D341Med (cell line): ENCODE measurements around the gene HOXD10.
A peak's percentile ranks its signal among the peaks of the same experiment; 100 is the strongest.

Source experiments
- DNase-seq: peaks from one replicate; pipeline ENCODE4 v3.0.0; 2012; ENCODE audit warnings: low spot score

Gene HOXD10

DNA sequence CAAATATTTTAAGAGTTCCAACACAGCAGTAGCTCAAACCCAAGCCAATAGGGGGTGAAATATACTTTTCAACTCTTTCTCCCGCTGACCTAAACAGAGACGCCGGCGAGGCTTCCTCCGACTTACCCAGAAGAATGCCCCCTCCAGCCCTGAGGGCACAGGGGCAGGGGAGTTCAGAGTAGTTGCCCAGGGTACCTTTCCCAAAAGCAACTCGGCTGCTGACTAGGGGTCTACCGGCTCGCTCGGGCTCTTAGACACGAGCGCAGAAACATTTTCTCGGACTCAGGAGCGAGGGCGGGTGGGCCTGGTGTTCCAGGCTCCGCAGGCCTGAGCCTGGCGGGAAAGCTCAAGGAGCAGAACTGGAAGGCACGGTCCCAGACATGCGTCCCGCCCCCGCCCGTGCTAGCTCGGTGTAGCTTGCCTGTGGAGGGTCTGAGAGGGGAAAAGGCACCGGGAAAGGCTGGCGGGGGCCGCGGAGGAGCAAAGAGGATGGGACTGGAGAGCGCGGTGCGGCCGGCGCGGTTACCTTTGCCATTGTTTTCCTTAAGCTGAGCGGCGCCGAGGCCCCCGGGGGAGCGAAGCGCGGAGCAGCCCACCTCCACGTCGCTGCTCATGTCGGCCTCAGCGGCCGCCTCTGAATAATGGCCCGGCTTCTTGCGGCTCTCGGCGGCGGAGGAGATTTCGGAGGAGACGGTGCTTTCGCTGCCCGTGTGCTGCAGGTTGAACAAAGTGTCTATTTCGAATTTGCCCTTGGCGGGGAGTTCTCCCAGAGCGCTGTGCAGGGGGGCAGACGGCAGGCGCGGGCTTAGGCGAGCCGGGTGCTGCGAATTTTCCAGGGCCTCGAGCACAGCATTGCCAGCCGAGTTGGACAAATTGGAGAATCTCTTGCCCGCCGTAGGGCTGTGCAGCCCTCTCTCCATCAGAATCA lies 33.5 kb upstream of the HOXD10 start:
- no peak for DNase-seq

DNA sequence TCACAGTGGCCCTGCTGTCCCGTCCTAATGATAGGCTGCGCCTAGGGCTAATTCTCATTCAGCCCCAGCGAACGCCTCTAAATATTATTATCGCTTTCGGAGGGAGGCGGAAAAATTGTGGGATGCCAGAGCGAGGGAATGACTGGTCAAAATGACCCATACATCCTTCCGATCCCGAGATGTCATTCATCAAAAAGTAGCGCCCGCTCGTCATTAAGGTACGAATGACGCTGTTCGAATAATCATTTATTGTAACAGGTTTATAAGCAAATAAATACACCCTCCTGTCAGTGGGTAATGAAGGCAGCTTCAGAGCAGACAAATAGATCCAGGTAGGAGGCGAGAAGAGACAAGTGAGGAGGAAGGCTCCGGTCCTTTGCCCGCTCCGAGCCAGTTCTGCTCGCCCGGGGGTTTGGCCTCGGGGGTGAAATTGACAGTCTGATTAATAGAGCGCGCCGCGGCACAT lies 32.7 kb upstream of the HOXD10 start, which contains the start of gene EVX2:
Gene EVX2 (minus strand): TSS at position 167 of the 466 bp plus-strand sequence. CDS start 186 bp downstream, outside the sequence.
- no peak for DNase-seq

DNA sequence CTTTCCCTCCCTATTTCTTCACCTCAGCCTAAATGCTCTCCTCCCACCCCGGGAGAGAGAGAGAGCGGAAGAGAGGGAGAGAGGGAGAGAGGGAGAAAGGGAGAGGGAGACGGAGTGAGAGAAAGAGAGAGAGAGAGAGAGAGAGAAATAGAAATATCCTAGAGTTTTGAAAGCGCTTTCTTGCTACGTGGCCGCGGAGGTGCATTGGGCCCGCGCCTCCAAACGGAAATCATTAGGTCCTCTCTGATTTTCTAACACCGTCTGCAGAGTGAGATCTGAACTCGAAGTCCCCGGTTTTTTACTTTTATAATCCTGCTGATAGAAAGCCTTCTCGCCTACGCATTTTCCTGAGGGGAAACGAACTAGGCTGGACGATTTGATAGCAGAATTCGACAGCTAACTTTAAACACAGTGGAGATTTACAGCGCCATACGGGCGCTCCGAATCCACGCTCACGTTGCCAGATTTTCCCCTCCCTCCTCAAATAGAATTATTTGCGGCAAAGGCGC lies 31.9 kb upstream of the HOXD10 start:
- DNase-seq, result no peak

DNA sequence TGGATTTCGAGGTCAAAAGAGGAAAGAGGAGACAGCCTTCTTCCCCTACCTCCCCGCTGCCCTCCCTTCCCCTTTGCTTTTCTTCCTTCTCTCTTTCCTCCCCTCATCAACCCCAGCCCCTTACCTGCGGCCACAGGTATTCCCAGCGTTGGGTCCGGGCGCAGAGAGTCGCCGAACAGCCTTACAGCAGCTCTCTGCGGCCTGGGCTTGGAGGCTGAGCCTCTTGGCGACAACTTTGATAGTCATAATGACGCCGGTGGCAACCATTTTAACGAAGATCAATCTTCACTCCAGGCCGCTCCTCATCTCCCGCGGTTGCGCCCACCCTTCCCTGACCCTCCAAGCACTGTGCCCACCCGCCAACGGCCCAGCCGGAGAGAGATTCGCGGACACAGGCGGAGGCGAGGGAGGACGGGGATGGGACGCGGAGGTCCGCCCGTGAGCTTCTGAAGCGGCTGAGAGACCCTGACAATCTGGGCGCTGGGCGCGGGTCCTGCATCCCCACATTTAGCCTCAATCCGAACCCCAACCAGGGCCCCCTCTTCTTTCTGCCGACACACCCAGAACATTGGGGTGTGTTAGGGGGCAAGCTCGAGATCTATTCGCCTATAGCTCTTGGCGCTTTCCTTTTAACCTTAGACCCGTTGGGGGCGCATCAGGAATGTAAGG lies 31.3 kb upstream of the HOXD10 start:
- no peak for DNase-seq

DNA sequence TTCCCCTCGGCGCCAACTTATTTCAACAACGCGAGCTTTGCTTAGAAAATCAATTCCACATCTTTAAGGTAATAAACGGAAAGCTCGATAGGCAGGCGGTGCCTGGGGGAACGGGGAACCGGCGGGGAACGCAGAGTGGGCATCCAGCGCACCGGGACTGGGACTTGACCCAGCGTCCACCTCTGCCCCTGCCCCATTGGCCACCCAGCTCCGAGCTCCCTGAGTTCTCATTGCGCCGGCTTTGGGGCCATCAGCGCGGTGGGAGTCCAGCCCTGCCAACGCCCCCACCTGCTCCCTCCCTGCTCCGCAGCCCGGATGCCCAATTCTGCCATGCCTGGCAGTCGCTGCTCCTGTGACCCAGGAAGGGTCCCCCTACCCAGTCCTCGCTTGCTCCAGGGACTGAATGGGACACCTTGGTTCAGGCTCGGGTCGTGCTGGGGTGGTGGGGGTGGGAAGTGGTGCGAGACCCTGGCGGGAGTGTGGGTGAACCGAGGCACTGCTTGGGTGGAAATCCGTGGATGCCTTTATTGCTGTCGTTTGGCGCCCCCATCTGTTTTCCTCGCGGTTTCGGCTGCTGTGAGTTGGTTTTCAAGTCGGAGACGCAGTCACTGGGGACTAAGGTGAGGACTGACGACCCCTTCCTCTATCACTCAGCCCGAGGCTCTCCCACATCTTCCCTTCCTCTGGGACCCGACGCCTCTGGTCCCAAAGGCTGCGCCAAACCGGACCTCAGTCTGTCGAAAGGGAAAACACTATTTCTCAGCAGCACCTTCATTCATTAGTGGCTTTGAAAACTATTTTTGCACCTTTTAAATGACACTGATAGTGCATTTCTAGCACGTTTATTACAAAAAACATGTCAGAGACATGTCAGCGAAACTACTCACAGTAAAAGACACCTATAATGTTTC lies 30.5 kb upstream of the HOXD10 start:
- DNase-seq, result no peak

DNA sequence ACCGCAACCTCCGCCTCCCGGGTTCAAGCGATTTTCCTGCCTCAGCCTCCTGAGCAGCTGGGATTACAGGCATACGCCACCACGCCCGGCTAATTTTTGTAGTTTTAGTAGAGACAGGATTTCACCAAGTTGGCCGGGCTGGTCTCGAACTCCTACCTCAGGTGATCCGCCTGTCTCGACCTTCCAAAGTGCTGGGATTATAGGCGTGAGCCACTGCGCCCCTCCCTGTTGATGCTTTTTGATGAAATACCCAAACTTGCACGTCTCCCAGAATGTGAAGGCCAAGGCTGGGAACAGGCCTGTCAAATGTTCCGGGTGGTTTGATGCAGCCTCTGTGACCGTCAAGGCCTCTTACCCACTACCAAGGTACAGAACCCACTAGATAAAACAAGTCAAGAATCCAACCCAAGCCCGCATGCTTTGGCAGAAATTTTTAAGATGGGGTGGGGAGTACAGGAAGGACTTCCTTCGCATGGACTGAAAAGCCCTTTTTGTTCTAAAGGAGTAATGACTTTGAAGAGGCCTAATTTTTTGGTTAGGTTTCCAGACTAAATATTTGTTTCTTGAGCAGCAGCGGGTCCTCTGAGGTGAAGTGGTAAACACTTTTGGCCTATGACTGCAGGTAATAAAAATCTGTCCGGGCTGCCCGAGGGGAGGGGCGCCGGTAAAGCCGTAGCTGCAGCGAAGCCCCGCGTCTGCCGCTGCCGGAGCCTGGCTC lies 29.1 kb upstream of the HOXD10 start:
- no peak for DNase-seq

DNA sequence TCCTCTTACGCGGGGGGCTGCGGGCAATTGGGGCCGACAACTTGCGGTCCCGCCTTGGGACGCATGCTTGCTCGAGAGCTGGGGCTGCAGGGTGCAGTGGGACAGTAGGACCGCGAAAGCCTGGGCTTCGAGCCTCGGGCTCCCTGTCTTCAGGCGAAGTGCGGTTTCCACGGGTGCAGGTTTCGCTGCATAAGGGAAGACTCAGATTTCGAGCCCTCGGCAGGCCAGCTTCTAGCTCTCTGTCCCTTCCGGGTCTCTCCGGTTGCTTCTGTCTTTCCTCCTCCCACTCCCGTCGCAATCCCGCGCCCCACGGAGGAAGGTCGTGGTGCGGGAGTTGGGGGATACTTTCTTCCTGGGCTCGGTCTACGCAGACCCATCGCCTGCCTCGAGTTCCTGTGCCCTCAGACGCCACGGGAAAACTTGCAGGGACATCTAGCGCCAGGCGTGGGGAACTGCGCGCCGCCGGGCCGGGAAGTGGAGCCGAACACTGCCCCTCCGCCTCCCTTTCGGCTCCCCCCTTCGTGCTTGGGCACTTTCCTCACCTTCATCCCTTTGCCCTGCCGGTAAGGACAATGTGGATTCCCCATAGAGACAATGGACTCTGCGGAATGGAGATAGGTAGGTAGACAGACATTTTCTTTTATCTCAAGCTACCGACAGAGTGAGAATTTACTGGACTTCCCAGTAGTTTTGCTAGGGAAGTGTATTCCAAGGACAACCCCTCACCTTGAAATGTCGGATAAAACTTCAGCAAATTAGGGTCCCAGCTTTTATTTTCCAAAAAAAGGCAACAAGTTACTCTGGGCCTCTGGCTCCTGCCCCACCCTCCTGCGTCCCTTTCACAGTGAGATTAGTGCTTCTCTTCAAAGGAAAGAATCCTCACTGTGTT lies 28.3 kb upstream of the HOXD10 start:
- peak; percentile 75 for DNase-seq

DNA sequence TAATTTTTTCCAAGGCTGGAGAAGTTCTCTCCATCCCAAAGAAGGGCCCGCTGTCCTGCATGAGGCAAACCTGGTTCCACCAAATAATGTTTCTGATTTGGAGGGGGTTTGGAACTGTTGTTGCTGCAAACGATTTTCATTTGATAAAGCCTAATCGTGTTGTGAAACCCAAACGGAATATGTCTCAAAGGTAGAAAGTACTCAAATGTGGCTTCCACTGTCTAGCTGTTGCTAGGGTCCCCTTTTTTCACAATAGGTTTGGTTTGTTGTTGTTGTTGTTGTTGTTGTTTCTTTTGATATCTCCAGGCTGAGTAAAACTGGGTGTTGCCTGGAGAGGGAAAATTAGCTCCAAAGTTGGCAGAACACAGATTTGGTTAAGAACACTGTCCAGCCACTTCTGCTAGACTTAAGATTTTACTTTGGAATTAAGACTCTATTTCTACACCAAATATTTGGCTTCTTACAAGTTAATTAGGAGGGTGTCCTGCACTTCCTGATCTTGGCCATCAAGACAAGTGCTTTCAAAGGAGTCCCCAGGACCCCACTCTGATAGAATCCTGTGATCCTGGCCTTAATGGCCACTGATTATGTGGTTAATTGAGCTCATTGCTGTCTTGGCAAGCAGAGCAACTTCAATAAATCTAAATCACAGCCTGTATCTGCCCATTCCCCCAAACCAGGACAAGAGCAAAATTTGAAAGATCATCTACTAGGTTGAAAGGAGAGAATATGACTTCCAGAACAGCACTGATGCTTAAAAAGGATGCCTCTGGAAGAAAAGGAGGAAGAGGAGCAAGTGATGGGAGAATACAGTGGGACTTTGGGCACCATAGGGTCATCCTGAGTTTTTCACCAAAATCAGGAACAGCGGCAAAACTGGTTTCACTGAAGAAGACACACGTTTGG lies 27.4 kb upstream of the HOXD10 start:
- DNase-seq, result no peak

DNA sequence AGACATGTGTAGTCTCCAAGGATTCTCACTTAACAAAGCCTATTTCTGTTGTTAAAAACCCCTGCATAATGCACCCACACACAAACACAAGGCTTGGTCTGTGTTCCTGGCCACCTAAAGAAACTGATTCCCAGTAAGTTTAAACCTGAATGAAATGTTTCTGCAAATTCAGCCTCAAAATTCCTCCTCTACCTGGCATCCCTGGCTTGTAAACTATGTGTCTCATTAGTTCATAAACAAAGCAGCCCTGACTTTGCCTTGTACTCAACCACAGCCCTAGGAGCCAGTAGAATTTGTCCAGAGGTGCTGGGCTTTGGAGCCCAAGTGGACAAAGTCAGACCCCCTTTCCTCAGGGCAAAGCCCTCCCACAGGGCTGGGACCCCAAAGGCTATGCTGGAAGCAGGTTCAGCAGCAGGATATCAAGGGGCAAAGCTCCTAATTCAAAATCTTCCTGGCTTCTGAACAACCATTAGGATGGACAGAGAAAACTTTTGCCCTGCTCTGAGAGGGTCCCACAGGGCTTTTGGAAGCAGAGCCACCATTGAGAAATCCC lies 26.7 kb upstream of the HOXD10 start:
- no peak for DNase-seq

DNA sequence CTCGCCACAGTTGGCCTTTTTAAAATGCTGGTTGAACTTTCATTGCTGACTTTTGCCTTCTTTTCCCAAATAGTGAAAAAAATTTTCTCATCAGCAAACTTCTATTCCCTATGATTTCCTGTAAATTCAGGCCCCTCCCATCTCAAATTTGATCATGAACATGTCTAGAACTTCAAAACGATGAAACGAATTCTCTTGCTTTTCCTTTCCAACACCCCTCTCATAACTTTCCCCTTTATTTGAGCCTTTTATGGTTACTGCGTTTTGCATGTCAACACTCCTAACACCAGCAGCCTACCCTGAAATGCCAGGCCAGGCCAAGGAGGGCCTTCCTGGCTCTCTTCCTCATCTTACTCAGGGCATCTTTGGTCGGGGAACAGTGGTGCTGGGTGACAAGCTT lies 25.7 kb upstream of the HOXD10 start:
- DNase-seq, result no peak

DNA sequence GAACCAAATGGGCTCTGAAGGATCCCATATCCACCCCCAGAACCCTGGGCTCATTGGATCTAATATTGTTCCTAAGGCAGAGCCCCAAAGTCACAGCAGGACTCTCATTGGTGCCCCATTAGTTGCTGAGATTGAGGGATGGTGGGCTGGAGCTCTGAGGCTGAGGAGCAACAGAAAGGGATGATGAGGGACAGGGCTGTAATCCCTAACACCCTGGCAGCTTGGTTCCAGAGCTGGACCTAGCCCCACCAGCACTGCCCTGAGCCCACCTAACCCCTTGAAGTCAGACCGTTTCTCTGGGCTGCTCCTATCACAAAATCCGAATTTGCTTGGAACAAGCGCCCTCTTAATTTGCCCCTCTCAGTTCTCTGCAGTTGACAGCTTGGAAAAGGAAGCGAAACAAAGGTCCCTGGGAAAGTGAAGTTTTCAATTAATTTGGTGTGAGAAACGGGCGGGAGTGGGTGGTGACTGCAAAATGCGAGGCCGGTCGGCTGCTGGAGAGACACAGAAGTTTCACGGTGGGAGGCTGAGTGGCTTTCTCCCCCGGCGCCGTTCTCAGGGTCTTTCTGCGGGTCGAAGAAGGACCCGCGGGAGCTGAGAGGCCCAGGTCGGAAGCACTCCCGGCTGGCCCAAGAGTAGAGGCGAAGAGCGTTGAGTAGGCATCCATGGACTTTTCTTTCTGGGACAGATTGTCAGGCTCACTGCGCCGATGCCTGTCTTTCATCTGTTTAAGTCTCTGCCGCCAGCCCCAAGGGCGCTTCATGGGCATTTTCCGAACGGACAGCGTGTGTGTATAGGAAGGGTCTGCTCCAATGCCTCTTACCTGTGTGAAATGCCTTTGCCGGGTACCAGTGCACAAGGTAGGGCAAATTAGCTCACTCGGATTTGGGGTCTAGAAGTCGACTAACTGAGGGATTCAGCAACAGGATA lies 25.0 kb upstream of the HOXD10 start:
- DNase-seq, result no peak

DNA sequence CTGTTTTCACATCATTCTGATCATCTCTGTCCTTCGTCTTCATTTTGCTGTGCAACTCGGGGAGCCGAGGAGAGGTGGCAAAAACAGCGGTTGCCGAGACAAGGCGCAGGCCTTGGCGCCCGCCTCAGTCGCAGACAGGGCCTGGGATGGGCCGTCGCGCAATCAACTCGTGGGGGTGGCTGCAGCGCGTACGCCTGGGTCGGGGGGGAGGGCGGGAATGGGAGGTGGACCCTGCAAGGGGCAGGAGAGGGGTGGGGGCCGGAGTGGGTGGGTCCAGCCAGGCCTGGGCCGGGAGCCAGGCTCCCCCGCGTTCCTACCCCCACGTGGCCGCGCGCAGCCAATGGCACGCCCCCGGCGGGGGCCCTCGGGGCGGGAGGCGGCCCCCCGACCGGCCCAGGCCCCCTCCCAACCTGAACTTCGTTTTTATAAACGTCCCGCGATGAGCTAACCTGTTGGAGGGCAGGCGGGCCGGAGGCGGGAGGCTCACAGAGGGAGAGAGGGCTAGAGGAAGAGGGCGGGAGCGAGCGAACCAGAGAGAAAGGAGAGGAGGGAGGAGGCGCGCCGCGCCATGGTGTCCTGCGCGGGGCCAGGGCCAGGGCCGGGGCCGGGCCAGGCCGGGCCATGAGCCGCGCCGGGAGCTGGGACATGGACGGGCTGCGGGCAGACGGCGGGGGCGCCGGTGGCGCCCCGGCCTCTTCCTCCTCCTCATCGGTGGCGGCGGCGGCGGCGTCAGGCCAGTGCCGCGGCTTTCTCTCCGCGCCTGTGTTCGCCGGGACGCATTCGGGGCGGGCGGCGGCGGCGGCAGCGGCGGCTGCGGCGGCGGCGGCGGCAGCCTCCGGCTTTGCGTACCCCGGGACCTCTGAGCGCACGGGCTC lies 24.1 kb upstream of the HOXD10 start, which contains the start of gene HOXD13:
Gene HOXD13 (plus strand): TSS at position 452 of the 875 bp plus-strand sequence. CDS start 170 bp downstream, at position 622.
- DNase-seq, result no peak

DNA sequence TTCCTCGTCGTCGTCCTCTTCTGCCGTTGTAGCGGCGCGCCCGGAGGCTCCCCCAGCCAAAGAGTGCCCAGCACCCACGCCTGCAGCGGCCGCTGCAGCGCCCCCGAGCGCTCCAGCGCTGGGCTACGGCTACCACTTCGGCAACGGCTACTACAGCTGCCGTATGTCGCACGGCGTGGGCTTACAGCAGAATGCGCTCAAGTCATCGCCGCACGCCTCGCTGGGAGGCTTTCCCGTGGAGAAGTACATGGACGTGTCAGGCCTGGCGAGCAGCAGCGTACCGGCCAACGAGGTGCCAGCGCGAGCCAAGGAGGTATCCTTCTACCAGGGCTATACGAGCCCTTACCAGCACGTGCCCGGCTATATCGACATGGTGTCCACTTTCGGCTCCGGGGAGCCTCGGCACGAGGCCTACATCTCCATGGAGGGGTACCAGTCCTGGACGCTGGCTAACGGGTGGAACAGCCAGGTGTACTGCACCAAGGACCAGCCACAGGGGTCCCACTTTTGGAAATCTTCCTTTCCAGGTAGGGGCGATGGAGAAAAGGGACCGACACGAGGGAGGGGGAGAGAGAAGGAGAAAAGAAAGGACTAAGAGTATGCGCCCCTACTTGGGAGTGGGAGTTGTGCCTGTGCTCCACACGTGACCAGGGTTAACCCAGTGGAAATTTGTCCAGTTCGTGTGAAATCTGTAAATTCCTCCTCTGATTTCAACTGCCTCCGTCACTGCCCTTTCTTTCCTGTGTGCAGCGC lies 23.3 kb upstream of the HOXD10 start:
- no peak for DNase-seq

DNA sequence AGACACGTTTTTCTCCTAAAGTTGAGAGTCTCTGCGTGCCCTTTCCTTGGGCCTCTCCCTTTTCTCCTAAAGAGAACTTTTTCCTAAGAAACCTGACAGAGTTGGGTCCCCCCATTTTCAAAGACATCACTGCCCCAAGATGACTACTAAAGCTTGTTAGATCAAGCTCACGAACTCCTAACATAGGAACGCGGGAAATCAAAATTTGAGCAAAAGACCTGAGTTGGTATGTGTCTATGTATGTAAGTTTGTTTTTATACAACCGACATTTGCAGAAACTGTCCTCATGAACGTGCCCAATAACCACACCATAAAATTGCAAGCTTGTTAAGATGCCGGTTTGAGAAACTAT lies 22.7 kb upstream of the HOXD10 start:
- DNase-seq, result no peak

DNA sequence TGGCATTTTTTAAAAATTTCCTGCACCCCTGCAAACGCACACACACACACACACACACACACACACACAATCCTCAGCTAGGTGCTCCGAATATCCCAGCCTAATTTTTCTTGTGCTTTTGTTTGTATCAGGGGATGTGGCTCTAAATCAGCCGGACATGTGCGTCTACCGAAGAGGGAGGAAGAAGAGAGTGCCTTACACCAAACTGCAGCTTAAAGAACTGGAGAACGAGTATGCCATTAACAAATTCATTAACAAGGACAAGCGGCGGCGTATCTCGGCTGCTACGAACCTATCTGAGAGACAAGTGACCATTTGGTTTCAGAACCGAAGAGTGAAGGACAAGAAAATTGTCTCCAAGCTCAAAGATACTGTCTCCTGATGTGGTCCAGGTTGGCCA lies 22.2 kb upstream of the HOXD10 start:
- no peak for DNase-seq

DNA sequence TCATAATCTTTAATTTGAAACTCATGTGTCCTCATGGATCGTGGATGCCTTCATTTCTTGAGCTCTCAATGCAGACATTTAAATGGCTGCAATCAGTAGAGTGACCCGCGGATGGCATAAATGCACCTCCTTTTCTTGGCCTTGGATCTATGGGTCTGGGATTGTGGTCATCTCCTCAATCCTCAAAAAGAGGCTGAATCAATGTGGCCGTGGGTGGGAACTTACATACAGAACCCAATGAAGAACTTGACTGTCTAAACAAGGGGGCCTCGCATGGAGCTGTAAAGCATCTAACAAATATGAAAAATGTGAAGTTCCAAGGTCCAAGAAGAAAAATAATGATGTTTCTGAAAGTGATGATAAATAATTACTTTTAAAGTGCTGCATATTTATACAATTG lies 21.2 kb upstream of the HOXD10 start:
- no peak for DNase-seq
